Activated naive CD4-positive, alpha-beta T cell treated with anti-CD3 and anti-CD28 coated beads, Interleukin-2, amount 50 U/mL, for 24 hours (primary cell): ENCODE results near the gene CCDC180.
"Not testable (repeated sequence)": the region's sequence is repeated elsewhere in the genome, so short reads cannot be mapped to it uniquely, and the experiment has no call there.

Source experiments
- H3K27ac Mint-ChIP-seq: one replicate; pipeline ENCODE4 v1.8.0; 2021; ENCODE audit warnings: mild to moderate bottlenecking, mixed read lengths
- H3K27me3 Mint-ChIP-seq: one replicate; pipeline ENCODE4 v1.8.0; 2021; ENCODE audit warnings: mixed read lengths
- H3K36me3 Mint-ChIP-seq: one replicate; pipeline ENCODE4 v1.8.0; 2021; ENCODE audit warnings: mixed read lengths
- H3K4me1 Mint-ChIP-seq: one replicate; pipeline ENCODE4 v1.8.0; 2021; ENCODE audit warnings: mixed read lengths
- H3K4me3 Mint-ChIP-seq: one replicate; pipeline ENCODE4 v1.8.0; 2021; ENCODE audit warnings: mild to moderate bottlenecking, mixed read lengths
- H3K9me3 Mint-ChIP-seq: one replicate; pipeline ENCODE4 v1.8.0; 2021; ENCODE audit warnings: mixed read lengths

Gene CCDC180

DNA sequence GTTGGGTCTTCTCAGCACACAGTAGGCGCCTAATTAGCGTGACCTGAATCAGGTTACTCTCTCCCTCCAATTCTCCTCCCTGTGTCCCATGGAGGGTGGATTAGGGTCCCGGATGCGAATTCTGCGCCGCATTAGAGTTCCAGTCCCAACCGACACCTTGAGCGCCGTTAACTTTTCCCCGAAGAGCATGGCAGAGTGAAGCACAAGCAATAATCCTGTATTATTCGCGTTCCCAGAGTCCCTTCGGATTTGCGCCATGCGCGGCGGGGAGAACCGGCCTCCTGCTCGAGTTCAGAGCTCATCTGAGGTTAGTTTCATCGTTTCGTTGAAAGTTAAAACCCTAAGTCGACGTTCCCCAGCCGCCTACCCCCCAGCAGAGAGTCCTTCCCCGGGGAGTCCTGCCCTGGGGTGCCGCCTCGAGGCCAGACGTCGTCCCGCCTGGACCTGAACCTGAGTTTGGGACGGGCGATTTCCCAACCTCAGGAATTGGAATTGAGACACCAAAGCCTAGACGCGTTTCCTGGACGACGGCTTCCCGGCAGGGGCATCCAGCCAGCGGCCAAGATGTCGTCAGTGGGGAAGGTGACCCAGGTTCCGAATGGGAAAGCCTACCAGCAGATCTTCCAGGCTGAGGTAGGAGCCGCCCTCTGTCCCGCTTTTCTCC lies at the start of gene CCDC180:
CCDC180 (plus strand) TSS at position 160 of the 664 bp plus-strand sequence; CDS start at position 565, 405 bp downstream.
- no peak within 1 kb of the TSS for H3K27ac Mint-ChIP-seq
- no peaks in the 10 kb centered on the region for H3K4me1 Mint-ChIP-seq
- H3K36me3 Mint-ChIP-seq: peaks cover 2% of the 10 kb centered on the region
- H3K4me3 Mint-ChIP-seq: no peak within 1 kb of the TSS
- H3K9me3 Mint-ChIP-seq: no peaks in the 10 kb centered on the region
- H3K27me3 Mint-ChIP-seq: peaks cover 1% of the 10 kb centered on the region

DNA sequence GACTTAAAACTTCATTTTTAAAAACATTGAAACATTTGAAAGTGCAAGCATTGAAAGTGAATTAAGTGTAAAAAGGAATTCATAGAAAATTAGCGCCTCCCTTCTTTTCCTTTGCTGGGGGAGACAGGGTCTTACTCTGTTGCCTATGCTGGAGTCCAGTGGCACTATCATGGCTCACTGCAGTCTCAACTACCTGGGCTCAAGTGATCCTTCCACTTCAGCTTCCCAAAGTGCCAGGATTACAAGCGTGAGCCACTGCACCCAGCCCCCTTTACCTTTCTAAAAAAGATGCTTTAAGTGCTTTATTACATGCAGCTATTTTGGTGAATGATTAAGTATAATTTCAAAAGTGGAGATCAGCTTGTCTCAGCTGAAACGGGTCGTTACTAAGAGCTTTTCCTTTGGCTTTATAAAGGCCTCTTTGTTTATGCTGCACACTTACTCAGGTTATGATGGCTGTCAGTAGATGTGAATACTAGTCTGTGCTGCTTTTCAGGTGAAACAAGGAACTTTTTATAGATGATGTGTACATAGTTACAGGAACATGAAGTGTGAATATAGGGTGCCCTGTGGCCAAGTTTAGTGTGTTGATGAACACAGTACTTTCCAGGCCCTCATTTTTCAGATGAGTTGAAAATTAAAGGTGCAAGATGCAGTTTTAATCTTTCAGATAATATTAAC lies 47.5 kb upstream of the CCDC180 start:
- not testable (repeated sequence) for H3K4me1 Mint-ChIP-seq, H3K27ac Mint-ChIP-seq, H3K27me3 Mint-ChIP-seq, H3K36me3 Mint-ChIP-seq, H3K9me3 Mint-ChIP-seq, H3K4me3 Mint-ChIP-seq

- no peaks in the 10 kb centered on the region for H3K9me3 Mint-ChIP-seq
- H3K4me3 Mint-ChIP-seq: no peak overlapping the region
- H3K36me3 Mint-ChIP-seq: peaks cover 7% of the 10 kb centered on the region
- H3K27me3 Mint-ChIP-seq: no peaks in the 10 kb centered on the region
- no peak overlapping the region for H3K27ac Mint-ChIP-seq
- no peaks in the 10 kb centered on the region for H3K4me1 Mint-ChIP-seq
These were observed 36.2 kb upstream of the CCDC180 start for GRCh38 chr9:97271292-97271691.

DNA sequence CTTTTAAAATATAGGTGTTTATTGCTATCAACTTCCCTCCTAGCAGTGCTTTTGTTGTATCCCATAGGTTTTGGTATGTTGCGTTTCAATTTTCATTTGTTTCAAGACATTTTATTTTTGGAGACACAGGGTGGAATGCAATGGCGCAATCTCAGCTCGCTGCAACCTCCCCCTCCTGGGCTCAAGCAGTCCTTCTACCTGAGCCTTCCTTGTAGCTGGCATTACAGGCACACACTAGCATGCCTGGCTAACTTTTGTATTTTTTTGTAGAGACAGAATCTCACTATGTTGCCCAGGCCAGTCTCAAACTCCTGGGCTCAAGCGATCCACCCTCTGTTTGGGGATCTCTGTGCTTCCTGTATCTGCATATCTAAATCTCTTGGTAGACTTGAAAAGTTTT lies 35.4 kb upstream of the CCDC180 start:
- H3K36me3 Mint-ChIP-seq: peaks cover 10% of the 10 kb centered on the region
- no peaks in the 10 kb centered on the region for H3K27me3 Mint-ChIP-seq
- no peak overlapping the region for H3K4me3 Mint-ChIP-seq
- H3K9me3 Mint-ChIP-seq: no peaks in the 10 kb centered on the region
- no peak overlapping the region for H3K27ac Mint-ChIP-seq
- no peaks in the 10 kb centered on the region for H3K4me1 Mint-ChIP-seq

GRCh38 chr9:97276310-97276852 lies 31.1 kb upstream of the CCDC180 start:
- no peaks in the 10 kb centered on the region for H3K27me3 Mint-ChIP-seq
- H3K4me1 Mint-ChIP-seq: no peaks in the 10 kb centered on the region
- no peaks in the 10 kb centered on the region for H3K9me3 Mint-ChIP-seq
- H3K4me3 Mint-ChIP-seq: no peak overlapping the region
- H3K36me3 Mint-ChIP-seq: peaks cover 32% of the 10 kb centered on the region
- H3K27ac Mint-ChIP-seq: no peak overlapping the region

DNA sequence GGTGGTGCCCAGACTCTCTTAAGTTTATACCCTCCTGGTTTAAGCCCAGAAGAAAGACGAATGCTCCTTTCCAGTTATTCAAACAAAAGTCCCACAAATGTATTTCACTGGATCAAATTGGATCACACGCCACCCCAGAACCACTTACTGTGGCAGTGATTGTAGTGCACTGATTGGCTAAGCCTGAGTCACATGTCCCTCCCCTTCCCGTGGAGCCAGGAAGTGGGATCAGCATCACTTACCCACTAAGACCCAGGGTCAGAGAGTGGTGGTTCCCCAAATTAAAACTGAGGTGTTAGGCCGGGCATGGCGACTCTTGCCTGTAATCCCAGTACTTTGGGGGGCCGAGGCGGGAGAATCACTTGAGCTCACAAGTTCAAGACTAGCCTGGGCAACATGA lies 29.5 kb upstream of the CCDC180 start:
- no peak overlapping the region for H3K4me3 Mint-ChIP-seq
- H3K27ac Mint-ChIP-seq: no peak overlapping the region
- no peaks in the 10 kb centered on the region for H3K4me1 Mint-ChIP-seq
- no peaks in the 10 kb centered on the region for H3K27me3 Mint-ChIP-seq
- peaks cover 34% of the 10 kb centered on the region for H3K36me3 Mint-ChIP-seq
- no peaks in the 10 kb centered on the region for H3K9me3 Mint-ChIP-seq

- no peak overlapping the region for H3K27ac Mint-ChIP-seq
- no peaks in the 10 kb centered on the region for H3K4me1 Mint-ChIP-seq
- H3K9me3 Mint-ChIP-seq: peaks cover 8% of the 10 kb centered on the region
- peaks cover 50% of the 10 kb centered on the region for H3K36me3 Mint-ChIP-seq
- no peak overlapping the region for H3K4me3 Mint-ChIP-seq
- H3K27me3 Mint-ChIP-seq: no peaks in the 10 kb centered on the region
These were observed 26.6 kb upstream of the CCDC180 start for GRCh38 chr9:97280755-97281330.

GRCh38 chr9:97283768-97284167 lies 23.7 kb upstream of the CCDC180 start:
- H3K9me3 Mint-ChIP-seq: peaks cover 12% of the 10 kb centered on the region
- H3K4me1 Mint-ChIP-seq: no peaks in the 10 kb centered on the region
- no peak overlapping the region for H3K27ac Mint-ChIP-seq
- no peaks in the 10 kb centered on the region for H3K27me3 Mint-ChIP-seq
- no peak overlapping the region for H3K4me3 Mint-ChIP-seq
- H3K36me3 Mint-ChIP-seq: peaks cover 50% of the 10 kb centered on the region

- no peak overlapping the region for H3K4me3 Mint-ChIP-seq
These were observed 22.7 kb upstream of the CCDC180 start for GRCh38 chr9:97284798-97285197.

DNA sequence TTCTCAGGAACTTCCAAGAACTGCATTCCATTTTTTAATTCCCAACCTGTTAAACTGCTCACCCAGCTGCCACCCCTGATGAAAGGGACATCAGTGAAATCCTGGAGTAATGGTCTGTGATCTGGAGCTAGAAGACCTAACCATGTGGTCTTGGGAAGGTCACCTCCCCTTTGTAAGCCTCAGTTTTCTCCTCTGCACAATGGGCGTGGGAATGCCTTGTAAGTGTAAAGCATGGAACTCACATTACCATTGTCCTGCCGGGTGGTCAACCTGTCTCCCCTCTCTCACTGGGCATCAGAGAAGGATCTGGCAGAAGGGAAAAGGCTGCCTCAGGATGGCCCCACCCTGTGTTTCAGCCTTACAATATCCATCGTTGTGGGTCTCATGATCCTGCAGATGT lies 15.3 kb upstream of the CCDC180 start:
- Mint-ChIP-seq H3K36me3 (peaks cover 34% of the 10 kb centered on the region), H3K4me1 (no peaks in the 10 kb centered on the region), H3K9me3 (peaks cover 3% of the 10 kb centered on the region), H3K4me3 (no peak overlapping the region), H3K27me3 (no peaks in the 10 kb centered on the region), H3K27ac (no peak overlapping the region)

More at GRCh38 chr9:97284798-97285197, 22.7 kb upstream of the CCDC180 start:
- H3K27ac Mint-ChIP-seq: no peak overlapping the region
- peaks cover 12% of the 10 kb centered on the region for H3K9me3 Mint-ChIP-seq
- H3K27me3 Mint-ChIP-seq: no peaks in the 10 kb centered on the region
- H3K4me1 Mint-ChIP-seq: no peaks in the 10 kb centered on the region
- H3K36me3 Mint-ChIP-seq: peaks cover 50% of the 10 kb centered on the region

DNA sequence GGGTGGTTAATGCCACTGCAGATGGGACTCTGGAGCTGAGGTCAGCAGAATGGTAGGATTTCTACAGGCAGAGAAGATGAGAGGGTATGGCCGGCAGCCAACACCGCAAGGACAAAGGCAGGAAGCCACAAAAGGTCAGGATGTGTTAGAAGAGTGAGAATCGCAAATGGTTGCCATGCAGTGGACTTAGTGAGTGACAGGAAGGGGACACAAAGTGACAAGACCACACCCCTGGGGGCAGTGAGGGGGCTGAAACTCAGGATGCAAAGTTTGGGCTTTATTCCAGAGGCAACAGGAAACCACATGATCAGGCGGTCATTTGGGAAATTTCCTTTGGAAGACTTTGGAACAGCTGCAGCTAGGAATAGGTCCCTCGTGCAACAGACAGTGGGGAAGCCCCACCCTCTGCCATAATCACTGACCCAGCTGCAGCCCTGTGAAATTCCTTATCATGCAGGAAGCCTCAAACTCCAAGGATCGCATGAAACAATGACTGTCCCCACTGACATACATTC lies 14.2 kb upstream of the CCDC180 start:
- Mint-ChIP-seq H3K27me3 (no peaks in the 10 kb centered on the region), H3K27ac (no peak overlapping the region), H3K4me1 (no peaks in the 10 kb centered on the region), H3K9me3 (peaks cover 13% of the 10 kb centered on the region), H3K4me3 (no peak overlapping the region), H3K36me3 (peaks cover 37% of the 10 kb centered on the region)

- no peak overlapping the region for H3K27ac Mint-ChIP-seq
- H3K36me3 Mint-ChIP-seq: peaks cover 34% of the 10 kb centered on the region
These were observed 13.6 kb upstream of the CCDC180 start for GRCh38 chr9:97293818-97294217.

GRCh38 chr9:97297889-97298288 lies 9.6 kb upstream of the CCDC180 start:
- Mint-ChIP-seq H3K9me3 (peaks cover 27% of the 10 kb centered on the region), H3K4me3 (no peak overlapping the region), H3K27ac (no peak overlapping the region), H3K4me1 (no peaks in the 10 kb centered on the region), H3K36me3 (peaks cover 28% of the 10 kb centered on the region), H3K27me3 (no peaks in the 10 kb centered on the region)

More at GRCh38 chr9:97293818-97294217, 13.6 kb upstream of the CCDC180 start:
- H3K9me3 Mint-ChIP-seq: peaks cover 19% of the 10 kb centered on the region
- H3K27me3 Mint-ChIP-seq: no peaks in the 10 kb centered on the region
- no peaks in the 10 kb centered on the region for H3K4me1 Mint-ChIP-seq
- H3K4me3 Mint-ChIP-seq: no peak overlapping the region

DNA sequence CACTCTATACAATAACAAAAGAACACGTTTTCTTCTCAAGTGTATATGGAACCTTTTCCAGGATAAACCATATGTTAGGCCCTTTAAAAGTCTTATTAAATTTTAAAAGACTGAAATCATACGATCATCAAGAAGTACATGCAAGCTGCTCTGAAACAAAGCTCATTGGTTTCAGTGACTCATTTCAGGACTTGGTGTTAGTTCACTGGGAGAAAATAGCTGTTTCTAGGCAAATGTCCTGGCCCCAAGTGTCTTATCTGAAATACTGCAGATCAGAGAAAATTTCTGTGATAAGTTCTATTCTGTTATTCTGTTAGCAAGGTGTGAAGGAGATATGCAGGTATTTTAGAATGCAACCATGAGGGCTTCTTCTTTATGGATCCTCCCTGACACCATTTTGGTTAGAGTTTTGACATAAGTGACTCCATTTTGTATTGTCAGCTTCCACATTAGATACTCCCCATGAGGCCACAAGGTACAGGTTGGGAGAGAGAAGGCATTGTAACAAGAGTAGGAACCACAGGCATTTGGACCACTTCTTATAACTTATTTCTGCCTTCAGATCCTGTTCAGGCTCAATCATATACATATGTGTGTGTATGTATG lies 7.5 kb upstream of the CCDC180 start:
- Mint-ChIP-seq H3K36me3 (peaks cover 22% of the 10 kb centered on the region), H3K9me3 (peaks cover 27% of the 10 kb centered on the region), H3K27ac (no peak overlapping the region)

DNA sequence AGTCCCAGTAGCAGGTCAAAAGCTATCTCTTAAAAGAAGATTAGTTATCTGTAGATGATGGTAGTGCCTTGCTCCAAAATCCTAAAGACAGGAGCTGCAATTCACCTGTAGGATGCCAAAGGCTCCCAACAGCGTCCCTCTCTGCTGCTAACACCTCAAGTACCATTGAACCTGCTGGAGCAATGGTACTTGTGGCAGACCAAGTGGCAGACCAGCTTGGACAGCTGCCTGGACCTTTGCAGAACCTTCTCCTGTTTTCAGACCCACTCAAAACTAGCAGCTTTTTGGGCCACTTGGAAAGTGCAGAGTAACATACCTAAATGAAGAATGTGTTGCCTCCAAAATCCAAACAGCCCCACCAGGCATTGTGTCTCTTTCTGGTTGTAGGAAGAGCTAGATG lies 6.9 kb upstream of the CCDC180 start:
- H3K27me3 Mint-ChIP-seq: peaks cover 1% of the 10 kb centered on the region
- no peaks in the 10 kb centered on the region for H3K4me1 Mint-ChIP-seq
- peaks cover 15% of the 10 kb centered on the region for H3K36me3 Mint-ChIP-seq

More for the DNA sequence above, 7.5 kb upstream of the CCDC180 start:
- Mint-ChIP-seq H3K4me3 (no peak overlapping the region), H3K4me1 (no peaks in the 10 kb centered on the region), H3K27me3 (no peaks in the 10 kb centered on the region)

More for the DNA sequence above, 6.9 kb upstream of the CCDC180 start:
- Mint-ChIP-seq H3K27ac (no peak overlapping the region), H3K9me3 (peaks cover 27% of the 10 kb centered on the region), H3K4me3 (no peak overlapping the region)
